IPS-11a (cell line): ENCODE data around the gene MUC3A.
A peak's percentile ranks its signal among the peaks of the same experiment; 100 is the strongest.

ENCODE experiments used
- H3K4me3 ChIP-seq: one replicate; pipeline ENCODE4 v1.5.1; 2013; ENCODE audit warnings: low read depth, low read length, control low read depth

The MUC3A gene

DNA sequence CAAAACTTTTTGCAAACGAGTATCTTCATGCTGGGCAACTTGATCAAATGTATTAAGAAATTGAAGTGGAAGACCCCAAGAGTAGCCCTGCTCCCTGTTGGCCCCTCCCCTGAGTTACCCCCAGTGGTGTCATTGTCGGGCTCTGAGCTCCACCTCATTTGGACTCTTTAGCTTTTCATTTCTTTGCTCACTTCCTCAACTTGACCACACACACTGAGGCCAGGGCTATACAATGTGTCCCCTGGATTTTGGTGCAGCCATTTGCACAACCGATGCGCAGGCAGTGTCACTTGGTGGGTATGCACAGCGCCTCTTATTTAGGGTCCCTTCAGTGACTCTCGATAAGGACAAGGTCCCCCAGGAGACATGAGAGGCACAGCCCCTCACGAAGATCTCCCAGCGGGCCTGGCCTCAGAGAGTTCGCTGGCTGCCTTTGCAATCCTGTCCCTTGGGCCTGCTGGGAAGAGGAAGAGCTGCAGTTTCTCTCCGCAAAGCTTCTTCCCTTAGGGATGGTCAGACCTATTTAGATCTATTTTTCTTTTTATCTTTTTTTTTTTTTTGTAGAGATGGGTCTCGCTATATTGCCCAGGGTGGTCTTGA, 2.5 kb upstream of the MUC3A start:
- H3K4me3 ChIP-seq = no peak overlapping the region

DNA sequence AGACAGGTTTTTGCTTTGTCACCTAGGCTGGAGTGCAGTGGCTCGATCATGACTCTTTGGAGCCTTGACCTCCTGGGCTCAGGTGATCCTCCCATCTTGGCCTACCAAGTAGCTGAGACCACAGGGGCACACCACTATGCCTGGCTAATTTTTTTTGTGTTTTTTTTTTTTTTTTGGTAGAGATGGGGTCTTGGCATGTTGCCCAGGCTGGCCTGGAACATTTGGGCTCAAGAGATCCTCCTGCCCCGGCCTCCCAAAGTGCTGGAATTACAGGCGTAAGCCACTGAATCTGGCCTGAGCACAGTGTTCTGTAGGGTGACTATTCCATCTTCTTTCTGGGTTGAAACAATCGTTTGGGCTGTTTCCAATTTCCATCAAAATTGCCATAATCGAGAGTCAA, 1.5 kb upstream of the MUC3A start:
- H3K4me3 ChIP-seq = no peak overlapping the region

DNA sequence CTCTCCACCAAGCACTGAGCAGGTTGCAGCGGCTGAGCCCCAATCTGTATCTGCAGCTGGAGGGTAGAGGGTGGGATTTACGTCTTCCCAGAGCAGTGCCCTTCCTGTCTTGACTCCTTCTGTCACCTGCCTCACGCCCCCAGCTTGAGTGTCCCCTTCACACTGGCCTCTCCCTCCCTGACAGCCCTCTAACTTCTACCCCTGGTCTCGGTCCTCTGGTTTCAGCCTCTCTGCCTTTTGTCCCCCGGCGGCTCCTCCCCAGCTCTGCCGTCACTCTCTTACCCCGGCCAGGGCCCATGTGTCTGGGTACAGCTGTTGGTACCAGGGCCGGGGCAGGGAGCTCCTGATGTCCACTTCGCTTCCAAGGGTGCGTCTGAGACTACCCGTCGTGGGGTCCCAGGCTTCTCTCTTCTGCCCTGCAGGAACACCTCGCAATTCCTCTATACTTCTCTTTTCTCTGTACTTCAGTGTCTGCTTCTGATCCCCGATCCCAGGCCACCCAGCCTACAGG, 654 bp downstream of the MUC3A start:
- H3K4me3 ChIP-seq = no peak overlapping the region

DNA sequence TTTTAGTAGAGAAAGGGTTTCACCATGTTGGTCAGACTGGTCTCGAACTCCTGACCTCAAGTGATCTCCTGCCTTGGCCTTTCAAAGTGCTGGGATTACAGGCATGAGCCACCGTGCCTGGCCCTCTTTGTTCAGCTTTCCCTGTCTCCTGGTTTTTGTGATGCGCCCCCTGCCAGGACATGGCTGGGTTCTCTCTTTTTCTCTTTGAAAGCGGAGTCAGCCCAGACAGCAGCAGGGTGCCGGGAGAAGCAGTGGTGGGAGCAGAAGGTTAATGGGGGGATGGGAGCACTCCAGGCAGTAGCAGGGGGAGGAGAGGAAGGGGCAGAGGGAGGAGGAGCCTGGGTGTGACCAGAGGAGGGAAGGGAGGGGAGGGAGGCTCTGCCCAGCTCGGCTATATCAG, 1.8 kb downstream of the MUC3A start:
- H3K4me3 ChIP-seq = no peak overlapping the region

DNA sequence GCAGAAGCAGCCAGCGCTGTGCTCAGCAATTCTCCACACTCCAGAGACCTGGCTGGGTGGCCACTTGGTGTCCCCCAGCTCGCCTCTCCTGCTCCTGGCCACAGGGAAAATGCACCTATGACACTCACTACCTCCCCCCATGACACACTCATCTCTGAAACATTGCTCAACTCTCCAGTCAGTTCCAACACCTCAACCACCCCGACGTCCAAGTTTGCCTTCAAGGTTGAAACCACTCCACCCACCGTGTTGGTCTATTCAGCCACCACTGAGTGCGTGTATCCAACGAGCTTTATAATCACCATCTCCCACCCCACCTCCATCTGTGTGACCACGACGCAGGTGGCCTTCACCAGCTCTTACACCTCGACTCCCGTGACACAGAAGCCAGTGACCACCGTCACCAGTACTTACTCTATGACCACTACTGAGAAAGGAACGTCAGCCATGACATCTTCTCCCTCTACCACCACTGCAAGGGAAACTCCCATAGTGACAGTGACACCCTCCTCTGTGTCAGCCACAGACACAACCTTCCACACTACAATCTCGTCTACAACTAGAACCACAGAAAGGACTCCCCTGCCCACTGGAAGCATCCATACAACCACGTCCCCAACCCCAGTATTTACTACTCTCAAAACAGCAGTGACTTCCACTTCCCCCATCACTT, 2.7 kb downstream of the MUC3A start:
- H3K4me3 ChIP-seq = no peak overlapping the region

DNA sequence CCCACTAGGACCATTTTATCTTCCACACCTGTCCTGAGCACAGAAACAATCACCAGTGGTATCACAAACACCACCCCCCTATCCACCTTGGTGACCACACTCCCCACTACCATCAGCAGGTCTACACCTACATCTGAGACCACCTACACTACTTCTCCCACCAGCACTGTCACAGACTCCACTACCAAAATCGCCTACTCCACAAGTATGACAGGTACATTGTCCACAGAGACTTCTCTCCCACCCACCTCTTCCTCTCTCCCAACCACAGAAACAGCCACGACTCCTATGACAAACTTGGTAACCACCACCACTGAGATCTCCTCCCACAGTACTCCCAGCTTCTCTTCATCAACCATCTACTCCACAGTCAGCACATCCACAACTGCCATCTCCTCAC, 3.3 kb downstream of the MUC3A start:
- no peak overlapping the region for H3K4me3 ChIP-seq

DNA sequence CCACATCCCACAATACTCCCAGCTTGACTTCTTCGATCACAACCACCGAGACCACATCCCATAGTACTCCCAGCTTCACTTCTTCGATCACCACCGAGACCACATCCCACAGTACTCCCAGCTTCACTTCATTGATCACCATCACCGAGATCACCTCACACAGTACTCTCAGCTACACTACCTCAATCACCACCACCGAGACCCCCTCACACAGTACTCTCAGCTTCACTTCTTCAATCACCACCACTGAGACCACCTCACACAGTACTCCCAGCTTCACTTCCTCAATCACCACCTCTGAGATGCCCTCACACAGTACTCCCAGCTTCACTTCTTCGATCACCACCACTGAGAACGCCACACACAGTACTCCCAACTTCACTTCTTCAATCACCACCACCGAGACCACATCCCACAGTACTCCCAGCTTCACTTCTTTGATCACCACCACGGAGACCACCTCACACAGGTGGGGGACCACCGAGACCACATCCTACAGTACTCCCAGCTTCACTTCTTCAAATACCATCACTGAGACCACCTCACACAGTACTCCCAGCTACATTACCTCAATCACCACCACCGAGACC, 8.6 kb downstream of the MUC3A start:
- H3K4me3 ChIP-seq = no peak overlapping the region

DNA sequence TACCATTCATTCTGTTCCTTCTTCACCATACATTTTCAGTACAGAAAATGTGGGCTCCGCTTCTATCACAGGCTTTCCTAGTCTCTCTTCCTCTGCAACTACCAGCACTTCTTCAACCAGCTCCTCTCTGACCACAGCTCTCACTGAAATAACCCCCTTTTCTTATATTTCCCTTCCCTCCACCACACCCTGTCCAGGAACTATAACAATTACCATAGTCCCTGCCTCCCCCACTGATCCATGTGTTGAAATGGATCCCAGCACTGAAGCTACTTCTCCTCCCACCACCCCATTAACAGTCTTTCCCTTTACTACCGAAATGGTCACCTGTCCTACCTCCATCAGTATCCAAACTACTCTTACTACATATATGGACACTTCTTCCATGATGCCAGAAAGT, 10.6 kb downstream of the MUC3A start:
- no peak overlapping the region for H3K4me3 ChIP-seq

DNA sequence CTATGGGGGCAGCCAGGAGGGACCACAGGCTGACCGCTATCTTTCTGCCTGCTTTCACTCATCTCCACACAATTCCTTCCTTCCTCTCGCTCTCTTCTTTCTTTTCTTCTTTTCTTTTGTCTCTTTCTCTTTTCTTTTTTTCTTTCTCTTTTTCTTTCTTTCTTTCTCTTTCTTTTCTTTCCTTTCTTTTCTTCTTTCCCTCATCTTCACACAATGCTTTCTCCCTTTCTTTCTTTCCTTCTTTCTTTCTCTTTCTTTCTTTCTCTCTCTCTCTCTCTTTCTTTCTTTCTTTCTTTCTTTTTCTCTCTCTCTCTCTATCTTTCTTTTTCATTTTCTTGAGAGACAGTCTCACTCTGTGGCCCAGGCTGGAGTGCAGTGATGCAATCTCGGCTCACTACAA, 13.2 kb downstream of the MUC3A start:
- H3K4me3 ChIP-seq = no peak overlapping the region

DNA sequence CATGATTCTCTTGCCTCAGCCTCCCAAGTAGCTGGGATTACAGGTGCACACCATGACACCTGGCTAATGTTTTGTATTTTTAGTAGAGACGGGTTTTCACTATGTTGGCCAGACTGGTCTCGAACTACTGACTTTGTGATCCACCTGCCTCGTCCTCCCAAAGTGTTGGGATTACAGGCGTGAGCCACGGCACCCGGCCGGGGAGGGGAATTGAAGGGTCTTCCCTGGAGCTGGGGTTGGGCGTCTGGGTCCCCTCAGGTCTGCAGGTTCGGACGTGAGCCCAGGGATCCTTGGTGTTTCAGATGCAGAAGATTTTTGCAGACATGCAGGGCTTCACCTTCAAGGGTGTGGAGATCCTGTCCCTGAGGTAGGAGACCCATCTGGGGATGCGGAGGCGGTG, 14.1 kb downstream of the MUC3A start:
- H3K4me3 ChIP-seq = no peak overlapping the region

DNA sequence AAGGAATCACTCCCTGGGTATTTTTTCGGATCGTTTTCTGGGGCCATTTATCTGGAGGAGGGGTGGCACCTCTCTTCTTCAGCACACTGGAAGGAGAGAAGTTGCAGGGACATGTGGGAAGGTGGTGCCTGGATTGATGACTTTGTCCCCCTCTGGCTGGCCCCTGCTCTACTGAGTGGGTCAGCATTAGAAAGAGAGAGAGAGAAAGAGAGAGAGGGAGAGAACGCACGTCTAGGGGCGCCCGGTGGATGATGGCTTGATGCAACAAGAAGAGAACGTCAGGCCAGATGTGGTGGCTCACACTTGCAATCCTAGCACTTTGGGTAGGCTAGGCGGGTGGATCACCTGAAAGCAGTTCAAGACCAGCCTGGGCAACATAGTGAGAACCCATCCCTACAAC, 14.5 kb downstream of the MUC3A start:
- H3K4me3 ChIP-seq = no peak overlapping the region

DNA sequence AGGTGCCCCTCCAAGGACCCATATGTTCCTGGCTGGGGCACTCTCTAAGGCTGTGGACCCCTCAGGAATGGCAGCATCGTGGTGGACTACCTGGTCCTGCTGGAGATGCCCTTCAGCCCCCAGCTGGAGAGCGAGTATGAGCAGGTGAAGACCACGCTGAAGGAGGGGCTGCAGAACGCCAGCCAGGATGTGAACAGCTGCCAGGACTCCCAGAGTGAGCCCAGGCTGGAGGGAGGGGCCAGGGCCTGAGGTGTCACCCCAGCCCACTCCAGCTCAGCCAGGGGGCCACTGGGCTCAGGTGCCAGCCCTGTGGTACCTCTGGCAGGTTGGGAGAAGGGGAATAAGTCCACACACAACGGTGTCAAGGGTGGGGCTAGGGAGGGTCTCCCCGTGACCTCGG, 15.3 kb downstream of the MUC3A start:
- H3K4me3 ChIP-seq = no peak overlapping the region

DNA sequence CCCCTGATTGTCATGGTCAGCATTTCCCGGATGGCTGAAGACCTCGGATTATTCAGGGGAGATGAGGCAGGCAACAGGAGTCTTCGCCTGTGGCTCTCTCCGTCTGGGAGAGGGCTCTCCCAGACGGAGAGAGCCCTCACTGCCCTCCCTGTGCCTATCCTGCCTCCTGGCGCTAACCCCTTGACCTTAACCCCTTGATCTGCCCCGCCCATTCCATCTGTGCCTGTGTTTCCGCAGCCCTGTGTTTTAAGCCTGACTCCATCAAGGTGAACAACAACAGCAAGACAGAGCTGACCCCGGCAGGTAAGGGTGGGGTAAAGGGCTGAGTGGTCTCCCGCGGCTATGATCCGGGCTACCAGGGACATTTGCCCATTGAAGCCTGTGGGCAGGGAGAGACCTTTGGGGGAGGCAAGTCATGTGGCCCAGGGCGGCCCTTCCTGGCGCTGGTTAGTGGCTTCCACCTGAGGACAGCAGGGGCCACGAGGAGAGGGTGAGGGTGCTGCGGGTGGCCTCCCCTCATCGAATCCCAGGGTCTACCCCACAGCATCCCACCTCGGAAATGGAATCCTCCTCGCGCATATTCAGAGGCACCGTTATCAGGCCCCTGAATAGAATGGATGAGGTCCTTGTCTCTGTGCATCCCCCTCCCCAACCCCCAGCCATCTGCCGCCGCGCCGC, 15.8 kb downstream of the MUC3A start:
- peak overlapping the region; percentile 57 for H3K4me3 ChIP-seq

DNA sequence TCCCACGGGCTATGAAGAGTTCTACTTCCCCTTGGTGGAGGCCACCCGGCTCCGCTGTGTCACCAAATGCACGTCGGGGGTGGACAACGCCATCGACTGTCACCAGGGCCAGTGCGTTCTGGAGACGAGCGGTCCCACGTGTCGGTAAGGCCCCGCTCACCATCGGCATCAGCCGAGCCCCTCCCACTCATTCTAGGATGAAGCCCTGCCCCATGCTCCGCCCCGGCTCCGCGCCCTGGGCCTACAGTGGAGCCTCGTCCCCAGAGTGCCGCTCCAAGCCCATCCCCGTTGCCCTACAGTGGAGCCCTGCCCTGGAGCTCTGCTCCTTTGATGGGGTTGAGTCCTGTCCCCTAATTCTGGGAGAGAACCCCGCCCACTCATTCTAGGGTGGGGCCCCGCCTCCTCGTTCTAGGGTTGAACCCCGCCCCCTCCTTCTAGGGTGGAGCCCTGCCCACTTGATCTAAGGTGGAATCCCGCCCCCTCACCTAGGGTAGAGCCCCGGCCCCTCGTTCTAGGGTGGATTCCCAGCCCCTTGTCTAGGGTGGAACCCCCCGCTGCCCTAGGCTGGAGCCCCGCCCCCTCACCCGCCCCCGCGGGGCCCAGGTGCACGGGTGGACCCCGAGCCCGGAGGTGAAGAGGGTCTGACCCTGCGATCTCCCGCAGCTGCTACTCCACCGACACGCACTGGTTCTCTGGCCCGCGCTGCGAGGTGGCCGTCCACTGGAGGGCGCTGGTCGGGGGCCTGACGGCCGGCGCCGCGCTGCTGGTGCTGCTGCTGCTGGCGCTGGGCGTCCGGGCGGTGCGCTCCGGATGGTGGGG, 16.6 kb downstream of the MUC3A start:
- H3K4me3 ChIP-seq = peak overlapping the region; percentile 57

DNA sequence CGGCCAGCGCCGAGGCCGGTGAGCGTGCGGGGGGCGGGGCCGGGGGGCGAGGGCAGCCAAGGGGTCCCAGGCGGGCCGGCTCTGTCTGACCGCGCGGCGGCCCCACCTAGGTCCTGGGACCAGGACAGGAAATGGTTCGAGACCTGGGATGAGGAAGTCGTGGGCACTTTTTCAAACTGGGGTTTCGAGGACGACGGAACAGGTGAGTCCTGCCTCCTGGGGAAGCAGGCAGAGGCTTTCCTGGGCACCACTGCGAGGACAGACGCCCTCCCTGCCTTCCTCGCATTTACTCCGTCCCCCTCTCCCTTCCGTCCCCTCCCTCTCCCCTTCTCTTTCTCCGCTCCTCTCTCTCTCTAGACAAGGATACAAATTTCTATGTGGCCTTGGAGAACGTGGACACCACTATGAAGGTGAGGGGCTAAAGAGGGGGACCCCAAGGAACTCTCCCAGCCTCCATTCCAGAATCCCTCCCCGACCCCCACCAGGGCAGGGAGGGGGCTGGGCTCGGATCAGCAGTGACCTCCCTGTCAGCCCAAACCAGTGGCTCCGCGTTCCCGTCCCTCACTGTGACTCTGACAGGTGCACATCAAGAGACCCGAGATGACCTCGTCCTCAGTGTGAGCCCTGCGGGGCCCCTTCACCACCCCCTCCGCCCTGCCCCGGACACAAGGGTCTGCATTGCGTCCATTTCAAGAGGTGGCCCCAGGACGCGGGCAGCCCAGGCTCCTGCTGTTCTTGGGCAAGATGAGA, 17.4 kb downstream of the MUC3A start:
- peak overlapping the region; percentile 49 for H3K4me3 ChIP-seq

DNA sequence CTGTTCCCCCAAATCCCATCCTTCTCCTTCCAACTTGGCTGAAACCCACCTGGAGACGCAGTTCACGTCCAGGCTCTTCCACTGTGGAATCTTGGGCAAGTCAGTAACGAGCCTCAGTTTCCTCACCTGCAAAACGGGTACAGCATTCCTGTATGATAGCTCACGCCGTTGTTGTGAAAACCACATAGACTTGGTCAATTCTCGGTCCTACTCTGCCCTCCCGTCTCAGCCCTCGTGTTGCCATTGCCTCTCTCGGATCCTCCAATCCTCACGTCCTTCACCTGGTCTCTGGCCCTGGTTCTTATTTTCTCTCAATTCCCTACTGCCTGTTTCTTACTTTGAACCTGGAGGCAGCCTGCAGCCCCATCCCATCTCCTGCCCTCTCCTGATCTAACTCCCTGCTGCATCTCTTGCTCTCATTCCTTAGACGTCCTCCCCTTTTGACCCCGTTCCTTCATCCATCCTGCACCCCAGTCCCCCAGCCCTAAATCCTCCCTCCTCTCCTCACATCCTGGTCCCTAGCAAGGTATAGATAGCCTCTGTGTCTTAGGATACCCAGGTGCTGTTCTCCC, 18.0 kb downstream of the MUC3A start:
- no peak overlapping the region for H3K4me3 ChIP-seq

DNA sequence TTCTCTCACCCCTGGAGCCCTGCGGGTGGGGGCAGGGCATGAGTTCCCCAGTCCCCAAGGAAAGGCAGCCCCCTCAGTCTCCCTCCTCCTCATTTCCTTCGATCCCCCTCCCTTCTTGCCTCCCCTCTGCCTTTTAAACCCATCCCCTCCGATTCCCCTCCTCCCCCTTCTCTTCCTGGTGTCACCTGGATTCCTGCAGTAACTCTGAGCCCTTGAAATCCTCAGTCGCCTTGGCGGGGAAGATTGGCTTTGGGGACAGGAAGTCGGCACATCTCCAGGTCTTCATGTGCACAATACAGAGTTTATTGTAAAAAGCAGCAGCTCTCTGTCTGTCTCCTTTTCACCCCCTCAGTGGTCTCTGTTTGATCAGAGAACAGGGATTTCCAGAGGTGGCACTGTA, 18.7 kb downstream of the MUC3A start:
- no peak overlapping the region for H3K4me3 ChIP-seq

DNA sequence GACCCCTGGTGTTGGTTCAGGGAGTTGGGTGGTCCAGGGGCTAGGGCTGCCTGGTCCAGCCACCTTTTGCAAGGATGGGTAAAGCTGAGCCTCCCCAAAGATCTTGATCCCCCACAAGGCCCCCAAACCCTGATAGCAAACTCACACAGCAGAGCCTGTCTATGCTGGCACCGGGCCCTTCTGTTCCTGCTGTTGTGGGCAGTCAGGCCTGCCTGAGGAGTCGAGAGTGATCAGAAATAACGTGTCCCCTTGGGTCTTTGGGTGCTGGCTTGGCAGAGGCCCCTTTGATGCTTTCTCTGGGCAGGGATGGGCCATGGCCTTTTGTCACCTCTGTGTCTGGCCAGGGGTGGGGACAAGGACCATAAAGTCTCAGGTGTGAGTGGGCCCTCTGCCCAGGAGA, 19.3 kb downstream of the MUC3A start:
- H3K4me3 ChIP-seq = no peak overlapping the region

DNA sequence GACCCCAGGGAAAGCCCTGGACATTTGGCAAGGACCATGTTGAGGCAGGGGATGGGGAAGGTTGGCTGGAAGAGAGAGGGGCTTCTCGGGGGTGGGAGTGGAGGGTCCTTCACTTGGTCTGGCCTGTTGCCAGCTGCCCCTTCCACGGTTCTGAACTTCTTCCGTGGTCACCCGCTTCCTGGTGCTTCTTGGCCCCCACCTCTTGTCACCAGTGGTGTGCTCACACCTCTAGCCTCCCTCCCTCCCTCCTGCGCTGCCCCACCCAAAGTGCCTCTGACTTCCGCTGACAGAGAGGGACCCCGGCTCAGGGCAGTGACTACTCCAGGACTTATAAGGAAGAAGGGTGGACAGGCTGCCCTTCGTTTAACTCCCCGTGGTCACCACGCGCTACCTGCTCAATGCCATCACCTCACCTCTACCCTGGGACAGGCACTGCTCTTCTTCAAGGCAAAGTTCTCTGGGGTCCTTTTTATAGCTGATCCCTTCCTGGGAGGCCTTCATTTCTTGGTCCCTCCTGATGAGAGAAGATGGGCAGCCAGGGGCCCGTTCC, 19.8 kb downstream of the MUC3A start, which contains the start of gene MUC12:
MUC12 (plus strand) TSS at position 500 of the 550 bp plus-strand sequence. CDS start 58 bp downstream, outside the sequence.
- H3K4me3 ChIP-seq = no peak within 1 kb of the TSS
